ENCODE measurements around the gene MRPS10.

Gene MRPS10

DNA sequence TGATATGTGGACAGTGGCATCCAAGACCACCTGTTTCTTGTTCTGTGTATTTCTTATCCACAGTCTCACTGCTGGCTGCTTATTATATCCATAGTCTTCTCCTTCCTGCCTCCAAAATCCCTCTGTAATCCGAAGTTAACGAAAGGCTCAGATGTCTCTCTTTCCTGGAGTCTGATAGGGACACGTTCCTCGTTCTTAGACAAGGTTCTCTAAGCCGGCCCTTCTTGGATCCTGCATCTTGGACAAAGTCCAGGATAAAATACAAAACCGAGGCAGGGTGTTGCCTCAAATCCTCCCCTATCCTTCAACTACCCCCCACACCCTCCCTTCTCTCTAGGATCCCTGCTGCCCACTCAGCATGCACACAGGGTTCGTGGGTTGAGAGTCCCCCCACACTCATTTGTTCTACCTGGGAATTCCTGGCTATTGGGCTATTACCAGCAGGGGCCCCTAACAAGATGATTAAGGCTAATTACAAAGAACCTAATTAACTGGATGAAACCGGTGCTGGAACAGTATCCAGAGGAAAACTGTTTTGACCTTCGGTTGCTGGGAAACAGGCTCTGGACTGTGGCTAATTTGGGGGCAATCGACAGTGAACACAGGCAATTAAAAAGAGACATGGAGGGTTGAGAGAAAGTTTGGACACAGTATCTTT, 32.7 kb upstream of the MRPS10 start:
- no peak for DNase-seq (ENCODE audit: low read depth)
- TF ChIP-seq MAX (IDR thresholded peaks at IDR 0.05; ENCODE audit: low read depth, low read length): no peak
- TF ChIP-seq POLR2A (IDR thresholded peaks at IDR 0.05; ENCODE audit: extremely low read depth, insufficient read length): no peak
- TF ChIP-seq, protein P1, sequence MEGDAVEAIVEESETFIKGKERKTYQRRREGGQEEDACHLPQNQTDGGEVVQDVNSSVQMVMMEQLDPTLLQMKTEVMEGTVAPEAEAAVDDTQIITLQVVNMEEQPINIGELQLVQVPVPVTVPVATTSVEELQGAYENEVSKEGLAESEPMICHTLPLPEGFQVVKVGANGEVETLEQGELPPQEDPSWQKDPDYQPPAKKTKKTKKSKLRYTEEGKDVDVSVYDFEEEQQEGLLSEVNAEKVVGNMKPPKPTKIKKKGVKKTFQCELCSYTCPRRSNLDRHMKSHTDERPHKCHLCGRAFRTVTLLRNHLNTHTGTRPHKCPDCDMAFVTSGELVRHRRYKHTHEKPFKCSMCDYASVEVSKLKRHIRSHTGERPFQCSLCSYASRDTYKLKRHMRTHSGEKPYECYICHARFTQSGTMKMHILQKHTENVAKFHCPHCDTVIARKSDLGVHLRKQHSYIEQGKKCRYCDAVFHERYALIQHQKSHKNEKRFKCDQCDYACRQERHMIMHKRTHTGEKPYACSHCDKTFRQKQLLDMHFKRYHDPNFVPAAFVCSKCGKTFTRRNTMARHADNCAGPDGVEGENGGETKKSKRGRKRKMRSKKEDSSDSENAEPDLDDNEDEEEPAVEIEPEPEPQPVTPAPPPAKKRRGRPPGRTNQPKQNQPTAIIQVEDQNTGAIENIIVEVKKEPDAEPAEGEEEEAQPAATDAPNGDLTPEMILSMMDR (IDR thresholded peaks at IDR 0.05; ENCODE audit: low read depth, low read length): no peak
- TF ChIP-seq MYC (IDR thresholded peaks at IDR 0.05; ENCODE audit: low read depth, low read length): no peak
- no peak overlapping the region for H3K4me3 ChIP-seq (ENCODE audit: low read depth, low read length)

DNA sequence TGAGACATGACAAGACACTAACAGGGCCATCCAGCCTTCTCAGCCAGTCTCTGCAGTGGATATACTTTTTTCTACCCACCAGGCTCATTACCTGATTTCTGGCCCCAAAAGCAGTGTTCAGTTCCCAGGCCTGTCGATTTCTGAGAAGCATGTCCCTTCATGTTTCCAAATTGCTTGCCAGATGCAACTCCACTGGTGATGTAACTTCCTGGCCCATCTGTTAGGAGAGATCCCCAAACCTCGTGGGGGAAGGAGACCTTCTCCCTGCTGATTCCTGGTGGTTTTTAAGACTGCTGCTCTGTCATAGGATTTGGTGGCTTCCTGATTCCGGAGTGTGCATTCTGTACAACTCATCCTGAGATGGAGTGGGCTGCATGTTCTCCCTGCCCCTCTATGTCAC, 31.6 kb upstream of the MRPS10 start:
- H3K4me3 ChIP-seq (ENCODE audit: low read depth, low read length): no peak overlapping the region
- TF ChIP-seq MAX (IDR thresholded peaks at IDR 0.05; ENCODE audit: low read depth, low read length): no peak
- TF ChIP-seq, protein P1 (IDR thresholded peaks at IDR 0.05; ENCODE audit: low read depth, low read length): no peak
- TF ChIP-seq POLR2A (IDR thresholded peaks at IDR 0.05; ENCODE audit: extremely low read depth, insufficient read length): no peak
- no peak for TF ChIP-seq MYC (IDR thresholded peaks at IDR 0.05; ENCODE audit: low read depth, low read length)
- no peak for DNase-seq (ENCODE audit: low read depth)

- no peak overlapping the region for H3K4me3 ChIP-seq (ENCODE audit: low read depth, low read length)
- TF ChIP-seq POLR2A (IDR thresholded peaks at IDR 0.05; ENCODE audit: extremely low read depth, insufficient read length) (no peak), MAX (IDR thresholded peaks at IDR 0.05; ENCODE audit: low read depth, low read length) (no peak), MYC (IDR thresholded peaks at IDR 0.05; ENCODE audit: low read depth, low read length) (no peak)
- TF ChIP-seq, protein P1 (IDR thresholded peaks at IDR 0.05; ENCODE audit: low read depth, low read length): no peak
- DNase-seq (ENCODE audit: low read depth): no peak
These were observed 25.4 kb upstream of the MRPS10 start for GRCh38 chr6:42243046-42243445.

DNA sequence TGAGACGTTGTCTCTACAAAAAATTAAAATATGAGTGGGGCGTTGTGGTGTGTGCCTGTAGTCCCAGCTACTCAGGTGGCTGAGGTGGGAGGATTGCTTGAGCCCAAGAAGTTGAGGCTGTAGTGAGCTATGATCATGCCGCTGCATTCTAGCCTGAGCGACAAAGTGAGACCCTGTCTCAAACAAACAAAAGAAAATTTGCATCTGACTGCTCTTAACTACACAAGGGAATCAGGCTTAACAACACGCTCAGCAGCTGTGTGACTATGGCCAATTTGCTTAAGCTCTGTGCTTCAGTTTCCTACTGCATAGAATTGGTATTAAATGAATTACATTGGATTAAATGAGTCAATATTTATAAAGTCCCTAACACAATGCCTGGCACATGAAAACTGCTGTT, 24.3 kb upstream of the MRPS10 start:
- TF ChIP-seq POLR2A (IDR thresholded peaks at IDR 0.05; ENCODE audit: extremely low read depth, insufficient read length): no peak
- TF ChIP-seq, protein P1 (IDR thresholded peaks at IDR 0.05; ENCODE audit: low read depth, low read length): no peak
- no peak for TF ChIP-seq MYC (IDR thresholded peaks at IDR 0.05; ENCODE audit: low read depth, low read length)
- no peak for TF ChIP-seq MAX (IDR thresholded peaks at IDR 0.05; ENCODE audit: low read depth, low read length)
- DNase-seq (ENCODE audit: low read depth): no peak
- no peak overlapping the region for H3K4me3 ChIP-seq (ENCODE audit: low read depth, low read length)

- H3K4me3 ChIP-seq (ENCODE audit: low read depth, low read length): no peak overlapping the region
- no peak for DNase-seq (ENCODE audit: low read depth)
- TF ChIP-seq, protein P1 (IDR thresholded peaks at IDR 0.05; ENCODE audit: low read depth, low read length): no peak
- TF ChIP-seq MAX (IDR thresholded peaks at IDR 0.05; ENCODE audit: low read depth, low read length) (no peak), POLR2A (IDR thresholded peaks at IDR 0.05; ENCODE audit: extremely low read depth, insufficient read length) (no peak), MYC (IDR thresholded peaks at IDR 0.05; ENCODE audit: low read depth, low read length) (no peak)
These were observed 22.2 kb upstream of the MRPS10 start for GRCh38 chr6:42239736-42240375.
